Mesenteric fat pad (tissue), 1 donor: ENCODE results near the gene VMO1. TPM values are rescaled to one million over a fixed set of nuclear protein-coding genes. Genes with fewer than 3 reads are reported as not detected.

Experiments
- DNase-seq: peaks from one replicate; pipeline ENCODE4 v3.0.0-alpha.2; 2020; ENCODE audit warnings: low spot score
- total RNA-seq: library from RNA; stranded (reverse); fragmentation: NEBNext Ultra II Directional; extraction: Animal tissue kit (Norgen Biotek cat#: 25700); gene quantifications from one replicate; pipeline ENCODE4 v1.2.1, GENCODE V29; 2021
- donor health status: DM: yes; HTN: yes; CAD: no.

VMO1 gene
- total RNA-seq, 1 donor from 2014 or later, result 6.9 TPM

DNA sequence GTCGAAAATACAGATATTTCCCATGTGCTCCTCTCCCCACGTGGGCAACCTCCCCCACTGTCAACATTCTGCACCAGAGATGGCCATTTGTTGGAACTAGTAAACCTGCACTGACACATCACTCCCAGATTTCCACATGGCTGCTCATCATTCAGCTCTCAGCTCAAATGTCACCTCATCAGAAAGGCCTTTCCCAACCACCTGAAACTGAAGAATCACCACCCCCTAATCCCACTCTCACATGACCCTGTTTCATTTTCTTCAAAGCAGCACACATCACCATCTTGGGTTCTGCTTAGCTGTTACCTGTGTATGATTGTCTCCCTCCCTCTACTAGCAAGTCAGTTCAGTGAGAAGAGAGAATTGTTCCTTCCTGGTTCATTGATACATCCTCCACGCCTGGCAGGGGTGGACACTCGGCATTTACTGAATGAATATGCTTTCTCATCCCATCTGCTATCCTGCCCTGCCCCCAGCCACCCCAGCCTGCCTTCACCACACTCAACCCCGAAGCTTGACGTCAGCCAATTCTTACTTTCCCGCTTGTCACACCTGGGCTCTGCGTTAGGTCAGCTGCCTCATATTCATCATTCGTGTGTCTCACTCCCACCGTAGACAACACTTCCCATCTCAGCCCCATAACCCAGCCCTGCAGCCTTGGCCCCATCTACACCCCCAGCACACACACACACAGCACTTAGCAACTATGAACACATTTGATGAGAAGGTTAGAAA is 14.5 kb upstream of the VMO1 start:
- no peak for DNase-seq

DNA sequence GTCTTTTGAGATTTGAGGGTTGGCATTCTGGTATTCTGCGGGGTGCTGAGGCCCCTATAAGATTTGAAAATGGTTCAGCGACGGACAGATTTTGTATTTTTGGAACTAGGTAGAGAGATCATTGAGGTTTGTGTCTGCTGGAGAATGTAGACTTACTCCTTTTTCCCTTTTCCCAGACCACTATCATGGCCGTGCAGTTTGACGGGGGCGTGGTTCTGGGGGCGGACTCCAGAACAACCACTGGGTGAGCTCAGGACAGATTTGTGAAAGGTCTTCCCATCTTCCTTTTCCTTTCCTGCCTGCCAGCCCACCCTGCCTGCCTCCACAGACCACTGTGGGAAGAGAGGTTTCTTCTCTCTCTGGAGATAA is 10.4 kb upstream of the VMO1 start:
- no peak for DNase-seq

DNA sequence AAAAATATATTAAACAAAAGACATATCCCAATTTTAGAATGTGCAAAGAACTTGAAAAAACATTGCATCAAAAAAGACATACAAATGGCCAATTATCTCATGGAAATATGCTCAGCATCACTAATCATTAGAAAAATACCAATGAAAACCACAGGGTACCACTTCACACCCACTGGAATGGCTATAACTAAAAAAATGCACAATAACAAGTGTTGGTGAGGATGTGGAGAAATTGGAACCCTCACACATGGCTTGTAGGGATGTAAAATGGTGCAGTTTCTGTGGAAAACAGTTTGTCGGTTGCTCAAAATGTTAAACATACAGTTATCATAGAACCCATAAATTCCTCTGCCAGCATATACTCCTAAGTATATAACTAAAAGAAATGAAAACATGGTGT is 9.0 kb upstream of the VMO1 start:
- DNase-seq, result no peak

DNA sequence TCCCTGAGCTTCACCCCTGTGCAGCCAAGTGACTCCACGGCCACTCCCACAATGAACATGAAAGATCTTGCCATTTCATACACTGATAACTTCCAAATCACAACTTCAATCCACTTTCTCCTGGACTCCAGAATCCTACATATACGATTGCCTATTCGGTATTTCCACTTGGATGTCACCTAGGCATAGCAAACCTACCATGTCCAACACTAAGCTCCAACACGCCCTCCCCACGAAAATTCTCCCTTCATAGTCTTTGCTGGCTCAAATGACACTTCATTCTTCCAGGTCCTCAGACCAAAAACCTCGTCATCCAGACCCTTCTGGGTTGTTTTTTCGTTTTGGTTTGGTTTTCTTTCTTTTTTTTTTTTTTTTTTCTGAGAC is 4.5 kb upstream of the VMO1 start:
- no peak for DNase-seq

DNA sequence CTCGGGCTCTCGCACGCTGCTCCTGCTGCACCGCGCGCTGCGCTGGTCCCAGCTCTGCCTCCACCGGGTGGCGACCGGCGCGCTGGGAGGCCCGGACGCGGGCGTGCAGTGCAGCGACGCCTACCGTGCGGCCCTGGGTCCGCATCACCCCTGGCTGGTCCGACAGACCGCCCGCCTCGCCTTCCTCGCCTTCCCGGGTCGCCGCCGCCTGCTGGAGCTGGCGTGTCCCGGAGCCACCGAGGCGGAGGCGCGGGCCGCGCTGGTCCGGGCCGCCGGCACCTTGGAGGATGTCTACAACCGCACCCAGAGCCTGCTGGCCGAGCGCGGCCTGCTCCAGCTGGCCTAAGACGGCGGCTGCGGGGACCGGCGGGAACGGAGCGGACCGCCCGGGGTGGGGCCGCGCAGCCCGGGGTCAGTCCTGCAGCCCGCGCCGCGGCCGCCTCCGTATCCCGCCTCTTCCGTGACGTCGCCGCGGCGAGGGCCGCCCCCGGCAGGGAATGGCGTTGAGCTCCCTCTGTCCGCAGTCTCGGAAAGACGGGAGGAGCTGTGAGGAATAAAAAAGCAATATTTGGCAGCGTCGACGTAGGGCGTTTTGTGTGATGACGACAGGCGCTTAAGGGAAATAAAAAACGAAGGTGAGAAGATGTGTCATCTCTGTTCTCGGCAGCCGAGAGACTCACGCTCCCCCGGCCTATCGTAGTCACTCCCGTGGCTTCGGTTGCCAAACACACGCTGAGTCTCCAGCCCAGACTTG is 4.0 kb upstream of the VMO1 start:
- peak; percentile 94 for DNase-seq

DNA sequence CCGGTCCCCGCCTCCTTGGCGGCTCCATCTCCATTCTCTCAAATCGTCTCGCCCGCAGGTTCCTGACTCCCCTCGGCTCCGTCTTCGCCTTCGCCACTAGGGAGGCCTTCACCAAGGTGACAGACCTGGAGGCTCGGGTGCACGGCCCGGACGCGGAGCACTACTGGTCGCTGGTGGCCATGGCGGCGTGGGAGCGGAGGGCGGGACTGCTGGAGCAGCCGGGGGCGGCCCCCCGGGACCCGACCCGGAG is 3.5 kb upstream of the VMO1 start:
- no peak for DNase-seq

DNA sequence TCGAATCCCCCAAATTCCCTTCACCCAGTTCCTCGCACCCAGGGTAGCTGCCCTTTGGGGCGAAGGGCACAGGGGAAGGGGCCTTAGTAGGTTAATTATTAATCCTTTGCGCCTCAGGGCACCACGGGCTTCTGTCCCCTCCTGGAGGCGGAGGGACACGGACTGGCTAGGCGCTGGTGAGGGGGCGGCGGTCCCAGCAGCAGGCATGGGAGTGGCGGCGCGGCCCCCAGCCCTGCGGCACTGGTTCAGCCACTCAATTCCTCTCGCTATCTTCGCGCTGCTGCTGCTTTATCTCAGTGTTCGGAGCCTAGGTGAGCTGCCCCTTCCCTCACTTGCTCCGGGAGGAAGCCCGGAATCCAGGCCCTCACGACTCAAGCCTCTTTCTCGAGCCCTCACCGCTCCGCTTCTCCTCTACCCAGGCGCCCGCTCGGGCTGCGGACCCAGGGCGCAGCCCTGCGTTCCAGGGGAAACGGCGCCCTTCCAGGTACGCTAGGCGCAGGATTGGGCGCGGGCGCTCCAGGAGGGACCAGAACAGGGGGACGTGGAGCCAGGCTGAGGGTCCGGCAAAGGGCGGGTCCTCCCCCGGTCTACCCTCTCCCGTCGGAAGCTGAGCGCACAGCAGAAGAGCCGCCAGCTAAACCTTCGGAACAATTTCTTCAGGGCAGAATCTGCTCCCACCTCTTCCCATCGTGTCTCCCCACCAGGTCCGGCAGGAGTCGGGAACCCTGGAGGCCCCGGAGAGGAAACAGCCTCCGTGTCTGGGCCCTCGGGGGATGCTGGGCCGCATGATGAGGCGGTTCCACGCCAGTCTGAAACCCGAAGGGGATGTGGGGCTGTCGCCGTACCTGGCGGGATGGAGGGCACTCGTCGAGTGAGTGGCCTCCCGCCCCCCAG is 2.9 kb upstream of the VMO1 start, which contains the start of gene GLTPD2:
Gene GLTPD2 (plus strand): TSS at position 158 of the 894 bp plus-strand sequence. CDS start 48 bp downstream, at position 206.
- no peak for DNase-seq

DNA sequence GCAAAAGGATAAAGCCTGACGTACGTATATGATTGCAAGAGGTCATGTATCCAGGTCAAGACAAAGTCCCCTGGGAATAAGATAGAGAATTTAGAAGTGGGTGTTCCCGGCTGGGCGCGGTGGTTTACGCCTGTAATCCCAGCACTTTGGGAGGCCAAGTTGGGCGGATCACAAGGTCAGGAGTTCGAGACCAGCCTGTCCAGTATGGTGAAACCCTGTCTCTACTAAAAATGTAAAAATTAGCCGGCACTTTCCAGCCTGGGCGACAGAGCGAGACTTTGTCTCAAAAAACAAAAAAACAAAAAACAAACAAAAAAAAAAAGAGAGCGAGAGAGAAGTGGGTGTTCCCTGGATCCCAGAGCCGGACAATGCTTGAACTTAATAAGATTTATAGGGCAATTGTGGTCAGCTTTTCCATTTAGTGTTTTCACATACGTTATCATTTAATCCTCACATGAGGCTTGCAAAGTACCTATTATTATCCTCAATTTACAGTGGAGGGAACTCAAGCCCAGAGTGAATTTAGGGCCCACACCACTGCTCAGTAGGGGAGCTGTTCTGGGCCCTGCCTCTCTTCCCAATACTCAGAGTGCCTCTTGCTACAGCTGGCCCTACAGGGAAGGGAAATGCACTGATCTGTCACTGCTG is 2.1 kb upstream of the VMO1 start:
- DNase-seq, result no peak

DNA sequence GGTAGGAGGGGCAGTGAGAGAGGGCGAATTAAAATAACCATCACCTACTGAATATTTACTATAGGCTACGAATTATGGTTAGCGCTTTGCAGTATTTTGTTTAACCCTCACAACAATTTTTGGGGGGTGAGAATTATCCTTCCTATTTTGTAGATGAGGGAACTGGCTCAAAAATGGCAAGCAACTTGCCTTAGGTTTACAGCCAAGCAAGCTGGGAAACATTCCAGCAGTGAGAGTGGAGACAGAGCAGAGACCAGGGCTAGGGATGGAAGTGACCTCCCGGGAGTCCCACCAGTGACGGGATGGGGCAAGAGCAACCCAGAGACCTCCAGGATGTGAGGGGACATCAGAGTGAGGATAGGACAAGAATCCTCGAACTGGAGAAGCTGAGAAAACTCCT is 352 bp upstream of the VMO1 start:
- no peak for DNase-seq

DNA sequence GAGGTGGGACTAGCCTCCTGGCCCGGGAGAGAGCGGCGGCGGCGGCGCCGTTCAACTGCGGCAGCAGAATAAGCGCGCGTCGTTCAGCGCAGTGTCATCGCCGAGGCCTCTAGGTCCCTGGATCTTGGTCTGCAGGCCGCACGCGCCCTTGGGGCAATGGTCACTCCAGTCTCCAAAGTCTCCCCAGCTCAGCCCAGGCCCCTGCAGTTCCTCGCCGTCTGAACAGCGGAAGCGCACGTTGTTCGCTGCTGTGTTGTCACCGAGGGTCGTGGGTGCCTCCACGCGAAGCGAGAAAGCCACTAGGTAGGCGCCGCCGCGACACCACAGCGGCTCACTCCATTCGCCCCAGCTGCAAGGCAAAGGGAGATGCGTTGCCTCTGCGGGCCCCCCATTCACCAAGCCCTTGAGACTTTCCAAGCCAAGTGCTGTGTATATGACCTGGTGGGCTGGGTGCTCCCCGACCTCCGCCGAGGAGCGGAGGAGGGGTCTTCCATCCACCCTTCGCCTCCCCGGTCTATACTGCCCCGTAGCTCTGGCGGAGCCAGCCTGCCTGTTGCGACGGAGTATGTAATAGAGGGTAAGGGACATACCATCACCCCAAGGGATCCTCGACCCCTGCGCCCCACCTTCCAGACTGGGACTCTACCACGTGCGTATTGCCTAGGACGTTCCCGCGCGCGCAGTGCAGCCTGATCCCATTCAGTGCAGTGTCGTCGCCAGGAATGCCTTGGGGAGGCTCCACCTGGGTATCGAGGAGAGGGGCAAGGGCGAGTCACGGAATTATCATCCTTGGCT is 656 bp downstream of the VMO1 start:
- DNase-seq, result no peak

DNA sequence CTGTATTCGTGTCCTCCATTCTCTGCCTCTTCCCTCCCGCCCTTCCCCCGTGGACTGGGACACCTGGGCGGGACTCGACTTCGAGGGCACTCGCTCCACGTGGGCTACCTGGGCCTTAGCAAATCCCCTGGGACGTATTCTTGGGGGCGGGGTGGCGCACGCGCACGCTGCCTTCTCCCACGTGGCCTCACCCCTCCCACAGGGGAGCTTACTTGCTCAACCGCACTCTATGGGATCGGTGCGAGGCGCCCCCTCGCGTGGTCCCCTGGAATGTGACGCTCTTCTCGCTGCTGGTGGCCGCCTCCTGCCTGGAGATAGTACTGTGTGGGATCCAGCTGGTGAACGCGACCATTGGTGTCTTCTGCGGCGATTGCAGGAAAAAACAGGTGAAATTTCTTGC is 3.5 kb downstream of the VMO1 start:
- DNase-seq, result no peak

DNA sequence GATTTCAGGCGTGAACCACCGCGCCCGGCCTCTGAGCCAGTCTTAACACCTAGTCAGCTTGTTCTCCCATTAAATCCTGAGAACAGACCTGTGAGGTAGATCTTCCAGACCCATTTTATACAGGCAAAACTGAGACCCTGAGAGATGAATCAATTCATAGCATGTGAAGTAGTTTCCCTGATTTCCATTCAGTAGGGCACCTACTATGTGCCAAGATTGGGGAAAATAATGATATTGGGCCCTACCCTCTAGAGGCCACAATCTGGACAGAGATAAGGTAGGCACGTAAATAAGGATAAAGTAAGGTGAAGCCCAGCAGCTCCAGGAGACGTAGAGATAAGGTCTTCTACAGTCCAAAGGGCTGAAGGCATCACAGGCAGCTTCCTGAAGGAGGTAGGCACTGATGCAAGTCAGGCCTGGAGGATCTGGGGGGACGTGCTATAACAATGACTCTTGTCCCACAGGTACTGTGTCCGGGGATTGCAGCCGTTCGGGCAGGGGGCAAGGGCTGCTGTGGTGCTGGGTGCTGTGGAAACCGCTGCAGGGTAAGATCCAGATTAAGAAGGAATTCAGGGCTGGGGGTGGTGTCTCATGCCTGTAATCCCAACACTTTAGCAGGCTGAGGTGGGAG is 5.7 kb downstream of the VMO1 start:
- DNase-seq, result no peak

DNA sequence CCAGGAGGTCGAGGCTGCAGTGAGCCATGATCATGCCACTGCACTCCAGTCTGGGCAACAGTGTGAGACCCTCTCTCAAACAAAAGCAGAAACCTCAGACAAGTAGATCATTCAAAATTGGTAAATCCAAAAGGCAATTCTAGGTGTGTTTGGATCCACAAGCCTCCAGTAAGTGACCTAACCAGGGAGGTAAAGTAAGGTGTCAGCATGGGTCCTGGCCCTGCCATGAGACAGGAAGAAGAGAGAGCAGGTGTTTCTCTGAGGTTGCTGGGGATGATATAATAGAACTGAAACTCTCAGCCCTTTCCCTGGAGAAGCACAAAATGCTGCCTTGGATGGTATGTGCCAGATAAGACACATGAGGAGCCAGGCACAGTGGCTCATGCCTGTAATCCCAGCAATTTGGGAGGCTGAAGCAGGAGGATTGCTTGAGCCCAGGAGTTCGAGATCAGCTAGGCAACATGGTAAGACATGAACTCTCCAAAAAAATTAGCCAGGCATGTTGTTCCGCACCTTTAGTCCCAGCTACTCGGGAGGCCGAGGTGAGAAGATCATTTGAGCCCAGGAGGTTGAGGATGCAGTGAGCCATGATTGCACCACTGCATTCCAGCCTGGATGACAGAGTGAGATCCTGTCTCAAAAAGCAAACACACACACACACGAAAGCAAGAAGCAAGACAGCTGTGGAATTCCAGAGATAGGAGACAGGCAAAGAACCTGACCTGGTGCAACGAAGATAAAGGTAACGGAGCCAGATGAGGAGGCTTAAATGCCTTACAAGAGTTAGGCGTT is 8.0 kb downstream of the VMO1 start:
- DNase-seq, result no peak

DNA sequence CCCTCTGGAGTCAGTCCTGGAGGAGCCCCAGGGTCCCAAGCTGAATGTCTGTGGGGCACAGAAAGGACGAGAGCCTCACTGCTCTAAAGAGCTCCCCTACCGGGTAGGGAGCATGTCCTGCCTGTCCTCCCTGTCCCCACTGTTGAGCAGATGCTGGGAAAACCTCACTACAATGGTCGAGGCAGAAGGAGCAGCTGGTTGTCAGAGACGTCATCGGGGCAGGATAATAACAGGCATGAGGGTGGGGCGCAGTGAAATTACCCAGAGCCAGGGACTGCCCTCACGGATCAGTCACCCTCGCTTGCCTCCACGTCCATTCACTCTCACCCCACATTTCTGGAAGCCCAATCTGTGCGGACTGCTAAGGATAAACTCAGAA is 13.9 kb downstream of the VMO1 start:
- DNase-seq, result no peak

DNA sequence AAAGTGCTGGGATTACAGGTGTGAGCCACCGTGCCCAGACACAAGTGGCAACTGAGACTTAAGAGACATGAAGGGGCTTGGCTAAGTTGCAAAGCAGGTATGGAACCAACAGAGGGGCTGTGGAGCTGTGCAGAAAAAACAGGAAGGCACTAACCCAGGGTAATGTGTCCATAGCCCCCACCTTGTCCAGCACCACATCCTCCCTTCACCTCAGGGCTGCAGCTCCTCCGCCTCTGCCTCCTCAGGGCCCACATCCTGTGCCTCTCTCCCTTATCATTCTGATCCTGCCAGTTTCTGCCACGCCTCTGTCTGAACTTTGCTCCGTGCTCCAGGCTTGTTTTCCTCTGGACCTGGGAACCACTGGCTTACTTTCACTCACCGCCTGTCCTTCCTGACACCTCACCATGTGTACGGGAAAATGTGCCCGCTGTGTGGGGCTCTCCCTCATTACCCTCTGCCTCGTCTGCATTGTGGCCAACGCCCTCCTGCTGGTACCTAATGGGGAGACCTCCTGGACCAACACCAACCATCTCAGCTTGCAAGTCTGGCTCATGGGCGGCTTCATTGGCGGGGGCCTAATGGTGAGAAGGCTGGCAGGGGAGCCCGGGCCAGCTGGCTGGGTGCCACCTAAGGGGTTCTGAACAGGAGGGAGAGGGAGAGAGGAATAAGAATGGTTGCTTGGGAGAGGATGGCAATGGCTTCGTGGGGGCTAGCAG is 14.5 kb downstream of the VMO1 start, which contains the start of gene TM4SF5:
Gene TM4SF5 (plus strand): TSS at position 368 of the 716 bp plus-strand sequence. CDS start 37 bp downstream, at position 405.
- DNase-seq, result no peak

DNA sequence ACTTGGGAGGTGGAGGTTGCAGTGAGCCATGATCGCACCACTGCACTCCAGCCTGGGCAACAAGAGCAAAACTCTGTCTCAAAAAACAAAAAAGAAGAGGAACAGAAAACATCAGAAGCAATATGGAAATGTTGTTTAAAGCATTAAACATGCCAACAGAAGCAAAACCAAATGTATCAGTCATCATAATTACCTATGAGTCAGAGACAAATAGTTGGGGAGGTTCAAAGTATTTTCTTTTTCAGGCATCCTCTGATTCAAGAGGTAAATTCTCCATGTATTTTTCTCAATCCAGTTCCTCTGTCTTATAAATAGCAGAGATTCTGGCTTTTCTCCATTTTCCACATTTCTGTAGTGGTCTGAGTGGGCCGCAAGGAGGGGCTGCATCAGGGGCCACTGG is 16.5 kb downstream of the VMO1 start:
- no peak for DNase-seq

DNA sequence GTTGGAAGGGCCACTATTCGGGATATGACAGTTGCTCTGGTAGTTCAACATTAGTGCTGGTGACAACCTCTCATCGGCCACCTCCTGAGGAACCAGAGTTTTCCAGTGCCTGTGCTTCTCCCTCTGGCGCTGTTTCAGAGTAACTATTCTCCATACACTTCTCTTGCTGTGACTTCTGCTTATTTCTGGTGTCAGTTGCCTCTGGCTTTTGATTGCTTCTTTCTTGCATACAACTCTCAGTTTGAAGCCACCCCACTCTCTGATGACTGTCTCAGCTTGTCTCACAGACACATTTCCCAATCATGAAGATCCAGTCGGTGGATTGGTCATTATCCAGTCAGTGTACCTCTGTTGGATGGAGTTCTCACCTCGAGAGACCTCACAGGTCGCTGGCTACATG is 17.9 kb downstream of the VMO1 start:
- no peak for DNase-seq

DNA sequence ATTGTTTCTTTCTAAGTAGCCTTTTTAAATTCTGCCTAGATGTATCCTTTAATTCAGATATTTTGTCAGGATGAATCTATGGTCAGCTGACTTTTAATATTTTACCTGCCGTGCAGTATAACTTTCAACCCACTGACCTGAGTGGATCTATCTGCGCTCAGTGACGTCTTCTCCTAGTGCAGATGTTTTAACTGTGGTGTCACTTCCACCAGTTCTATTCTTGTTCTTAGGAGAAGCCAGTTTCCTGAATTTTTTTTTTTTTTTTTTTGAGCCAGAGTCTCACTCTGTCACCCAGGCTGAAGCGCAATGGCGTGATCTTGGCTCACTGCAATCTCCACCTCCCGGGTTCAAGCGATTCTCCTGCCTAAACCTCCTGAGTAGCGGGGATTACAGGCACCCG is 19.4 kb downstream of the VMO1 start:
- DNase-seq, result no peak

DNA sequence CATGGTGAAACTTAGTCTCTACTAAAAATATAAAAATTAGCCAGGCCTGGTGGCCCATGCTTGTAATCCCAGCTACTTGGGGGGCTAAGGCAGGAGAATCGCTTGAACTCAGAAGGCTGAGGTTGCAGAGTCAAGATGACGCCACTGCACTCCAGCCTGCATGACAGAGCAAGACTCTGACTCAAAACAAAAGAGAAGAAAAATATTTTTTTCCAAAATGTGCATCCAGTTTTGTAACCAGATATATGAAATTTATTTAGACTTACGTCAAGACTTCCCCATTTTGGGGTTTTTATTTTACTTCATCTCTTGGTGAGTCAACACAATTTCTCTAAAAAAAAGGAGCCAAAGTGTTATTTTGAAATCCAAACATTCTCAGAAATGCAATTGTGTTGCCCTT is 20.0 kb downstream of the VMO1 start:
- DNase-seq, result no peak
